ENCODE measurements around the gene MFSD12. TPM values are rescaled to one million over a fixed set of nuclear protein-coding genes. Genes with fewer than 3 reads are reported as not detected.

Gene MFSD12
- polyA plus RNA-seq, 4 donors = 44.5 to 76.8 (median 61.8) TPM

DNA sequence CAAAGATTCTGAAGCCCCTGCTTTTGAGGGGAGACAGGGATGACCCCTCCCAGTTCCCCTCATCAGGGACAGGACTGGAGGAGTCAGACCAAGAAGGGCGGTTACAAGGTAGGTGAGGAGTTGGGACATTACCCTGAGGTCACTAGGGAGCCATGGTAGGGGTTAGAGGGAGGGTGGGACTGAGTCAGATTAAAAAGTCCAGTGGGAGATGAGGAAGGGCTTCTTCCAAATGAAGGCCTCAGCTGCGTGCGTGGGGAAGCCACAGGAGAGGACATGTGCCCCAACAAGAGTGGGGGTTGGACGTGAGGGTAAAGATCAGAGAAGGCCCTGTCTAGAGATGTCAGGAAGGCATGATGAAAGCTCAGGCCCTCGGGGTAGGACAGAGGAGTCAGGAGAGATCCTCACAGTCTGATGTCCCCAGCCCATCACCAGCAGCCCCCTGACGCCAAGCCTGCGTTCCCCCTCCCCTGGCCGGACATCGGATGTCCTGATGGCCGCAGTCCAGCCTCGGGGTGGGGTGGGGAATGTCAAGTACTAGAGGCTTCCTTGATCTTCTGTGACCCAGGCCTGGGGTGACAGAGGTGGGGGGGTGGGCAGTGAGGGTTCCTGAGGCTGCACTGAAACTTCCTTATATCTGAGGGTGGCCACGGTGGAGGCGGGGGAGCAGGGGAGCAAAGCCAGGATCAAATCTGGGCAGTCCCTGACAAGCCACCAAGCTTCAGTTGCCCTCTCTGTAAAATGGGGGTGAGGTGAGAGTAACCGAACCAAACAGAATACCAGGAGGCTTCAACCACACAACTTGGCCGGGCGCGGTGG, 6.5 kb upstream of the MFSD12 start:
- no peak for DNase-seq (ENCODE audit: low read depth in 4 of 4, low spot score in 2 of 4)

DNA sequence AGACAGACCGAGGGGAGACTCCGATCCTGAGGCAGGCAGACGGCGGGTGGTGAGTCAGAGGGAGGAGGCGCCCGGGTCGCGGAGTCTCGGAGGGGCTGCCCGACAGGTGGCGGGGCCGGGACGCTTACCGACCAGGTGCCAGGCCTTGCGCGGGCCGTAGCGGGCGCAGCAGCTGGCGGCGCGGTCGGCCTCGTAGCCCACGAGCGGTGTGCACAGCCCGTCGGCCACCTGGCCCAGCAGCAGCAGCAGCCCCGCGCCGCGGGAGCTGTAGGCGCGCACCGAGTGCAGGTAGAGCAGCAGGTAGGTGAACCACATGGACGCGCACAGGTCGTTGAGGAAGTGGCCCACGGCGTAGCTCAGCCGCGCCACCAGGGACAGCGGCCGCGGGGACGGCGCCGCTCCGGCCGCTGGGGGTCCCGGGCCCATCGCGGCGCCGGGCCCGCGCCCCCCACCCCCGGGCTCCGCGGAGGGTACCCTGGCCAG, 367 bp downstream of the MFSD12 start:
- DNase-seq (ENCODE audit: low read depth in 4 of 4, low spot score in 2 of 4) = no peak

DNA sequence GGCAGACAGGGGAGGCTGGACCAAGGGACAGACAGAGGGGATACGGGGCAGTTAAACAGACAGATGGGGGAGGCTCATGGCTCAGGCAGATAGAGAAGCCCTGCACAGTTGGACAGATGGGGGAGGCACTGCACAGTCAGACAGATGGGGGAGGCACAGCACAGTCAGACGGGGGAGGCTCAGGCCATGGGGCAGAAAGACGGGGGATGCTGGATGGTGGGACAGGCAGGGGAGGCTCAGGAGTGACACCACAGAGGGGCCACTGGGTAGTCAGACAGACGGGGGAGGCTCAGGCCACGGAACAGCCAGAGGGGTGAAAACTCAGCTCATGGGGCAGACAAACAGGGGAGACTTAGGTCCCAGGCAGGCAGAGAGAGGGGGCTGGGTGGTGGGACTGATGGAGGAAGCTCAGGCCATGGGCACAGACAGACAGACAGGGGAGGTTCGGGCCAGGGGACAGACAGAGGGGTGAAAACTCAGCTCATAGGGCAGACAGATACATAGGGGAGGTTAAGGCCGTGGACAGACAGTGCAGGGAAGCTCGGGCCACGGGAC, 886 bp downstream of the MFSD12 start:
- no peak for DNase-seq (ENCODE audit: low read depth in 4 of 4, low spot score in 2 of 4)

DNA sequence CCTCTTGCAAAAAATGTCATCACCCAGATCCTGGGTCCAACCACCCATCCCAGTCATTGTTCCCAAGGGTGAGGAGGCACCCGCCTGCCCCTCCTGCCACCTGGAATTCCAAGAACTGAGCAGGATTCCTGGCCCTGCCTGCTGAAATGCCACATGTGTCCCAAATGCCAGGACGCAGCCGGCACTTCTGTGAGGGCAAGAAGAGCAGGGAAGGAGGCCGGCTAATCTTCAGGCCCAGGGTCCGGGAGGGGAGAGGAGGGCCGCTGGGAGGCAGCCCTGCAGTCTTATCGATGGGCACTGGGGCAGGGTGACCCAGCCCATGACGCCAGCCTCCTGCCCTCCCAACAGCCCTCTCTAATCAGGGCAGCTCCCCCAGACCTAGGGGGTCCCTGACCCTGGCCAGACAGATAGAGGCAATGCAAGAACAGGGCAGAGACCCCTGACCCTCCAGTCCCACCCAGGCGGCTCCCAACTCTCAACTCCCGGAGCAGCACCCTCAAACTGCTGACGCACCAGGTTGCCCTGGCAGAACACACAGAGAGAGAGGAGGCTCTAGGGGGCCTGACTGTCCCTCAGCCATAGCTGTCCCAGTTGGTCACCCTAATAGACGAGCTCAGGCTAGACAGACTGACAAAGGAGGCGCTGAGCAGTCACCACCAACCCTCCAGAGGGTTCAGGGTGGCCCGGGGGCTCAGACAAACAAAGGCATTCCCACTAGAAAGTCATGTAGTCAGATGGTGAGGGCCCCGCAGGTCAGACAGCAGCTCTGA, 1.5 kb downstream of the MFSD12 start:
- DNase-seq (ENCODE audit: low read depth in 4 of 4, low spot score in 2 of 4) = no peak

DNA sequence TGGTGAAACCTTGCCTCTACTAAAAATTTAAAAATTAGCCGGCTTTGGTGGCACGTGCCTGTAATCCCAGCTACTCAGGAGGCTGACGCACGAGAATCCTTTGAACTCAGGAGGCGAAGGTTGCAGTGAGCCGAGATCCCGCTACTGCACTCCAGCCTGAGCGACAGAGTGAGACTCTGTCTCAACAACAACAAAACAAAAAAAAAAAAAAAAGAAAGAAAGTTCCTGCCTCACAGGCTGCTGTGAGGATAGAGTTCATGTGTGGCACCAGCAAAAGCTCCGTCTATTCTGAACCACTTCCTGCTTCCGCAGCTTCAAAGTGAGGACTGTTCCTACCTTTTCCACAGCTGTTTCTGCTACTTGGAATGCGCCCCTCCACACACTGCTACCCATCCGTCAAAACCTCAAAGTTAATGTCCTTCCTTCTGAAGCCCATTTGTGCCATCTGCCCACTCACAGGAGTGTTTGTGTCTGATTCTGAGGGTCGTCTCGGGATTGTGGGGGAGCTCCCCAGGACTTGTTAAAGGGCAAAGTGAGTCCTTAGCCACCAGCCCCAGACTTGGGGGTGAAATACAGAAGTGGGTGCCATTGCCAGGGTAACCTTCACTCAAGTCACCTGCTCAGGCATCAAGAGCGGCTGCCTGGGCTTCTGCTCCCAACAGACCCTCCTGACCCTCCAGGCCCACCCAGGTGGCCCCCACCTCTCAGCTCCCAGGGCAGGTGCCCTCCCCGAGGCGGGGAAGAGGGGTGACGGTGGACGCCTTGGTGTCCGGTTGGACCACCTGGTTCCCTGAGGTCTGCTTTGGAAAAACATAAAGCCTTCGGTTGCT, 2.9 kb downstream of the MFSD12 start:
- no peak for DNase-seq (ENCODE audit: low read depth in 4 of 4, low spot score in 2 of 4)

DNA sequence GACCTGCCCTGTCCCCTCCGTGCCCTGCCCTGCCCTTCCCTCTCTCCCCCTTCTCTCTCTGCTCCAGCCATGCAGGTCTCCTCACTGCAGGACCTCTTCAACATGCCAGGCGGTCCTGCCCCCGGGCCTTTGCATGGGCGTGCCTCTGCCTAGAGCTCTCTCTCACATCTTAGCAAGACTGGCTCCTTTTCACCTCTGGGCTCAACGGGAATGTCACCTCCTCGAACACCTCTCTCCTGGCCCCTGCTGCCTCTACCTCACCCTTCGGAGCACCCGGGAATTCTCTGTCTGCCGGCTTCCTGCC, 5.6 kb downstream of the MFSD12 start:
- no peak for DNase-seq (ENCODE audit: low read depth in 4 of 4, low spot score in 2 of 4)

DNA sequence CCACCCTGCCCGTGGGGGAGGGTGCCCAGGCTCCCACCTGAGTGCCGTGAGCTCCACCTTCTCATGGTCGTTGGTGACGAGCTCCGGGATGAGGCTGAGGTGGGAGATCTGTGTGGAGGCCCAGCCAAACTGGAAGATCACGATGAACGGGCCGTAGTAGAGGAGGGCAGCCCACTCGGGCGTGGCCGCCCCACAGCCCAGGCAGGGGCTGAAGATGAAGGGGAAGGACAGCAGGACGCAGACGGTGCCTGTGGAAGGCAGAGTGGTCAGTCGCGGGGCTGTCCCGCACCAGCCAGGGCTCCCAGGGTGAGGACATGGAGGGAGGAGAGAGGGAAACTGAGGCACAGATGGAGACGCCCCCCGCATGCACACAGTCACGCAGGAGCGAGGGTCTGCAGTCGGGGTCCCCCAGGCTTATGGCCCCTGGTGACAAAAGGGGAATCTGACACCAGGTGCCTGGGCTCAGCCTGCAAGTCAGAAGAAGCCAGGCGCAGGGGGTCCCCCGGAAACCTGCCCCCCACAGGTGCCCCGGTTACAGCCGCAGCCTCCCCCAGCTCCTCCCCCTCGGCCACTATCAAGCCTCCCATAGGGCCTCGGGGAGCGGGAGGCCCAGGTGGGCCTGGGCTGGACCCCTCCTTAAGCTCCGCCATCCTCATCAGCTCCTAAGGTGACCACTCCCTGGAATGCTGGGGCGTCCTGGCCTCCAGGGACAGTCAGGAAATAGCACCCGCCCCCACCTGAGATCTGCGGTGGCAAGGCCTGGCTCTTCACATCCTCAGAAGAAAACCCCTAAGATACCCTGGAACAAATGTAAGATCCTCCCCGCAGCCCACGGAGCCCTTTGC, 6.2 kb downstream of the MFSD12 start:
- no peak for DNase-seq (ENCODE audit: low read depth in 4 of 4, low spot score in 2 of 4)

DNA sequence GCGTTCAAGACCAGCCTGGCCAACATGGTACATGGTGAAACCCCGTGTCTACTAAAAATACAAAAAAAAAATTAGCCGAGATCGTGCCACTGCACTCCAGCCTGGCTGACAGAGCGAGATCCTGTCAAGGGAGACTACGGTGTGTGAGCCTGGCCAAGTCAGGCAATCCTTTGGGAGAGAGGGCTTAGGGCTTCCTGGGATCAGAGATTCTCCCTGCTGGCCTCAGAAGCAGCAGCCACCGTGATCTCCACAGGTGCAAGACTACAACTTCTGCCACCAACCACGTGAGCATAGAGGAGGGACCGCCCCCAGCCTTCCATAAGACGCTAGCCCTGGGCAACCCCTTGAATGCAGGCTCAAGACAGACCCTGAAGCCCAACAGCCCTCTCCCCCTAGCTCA, 7.6 kb downstream of the MFSD12 start:
- DNase-seq (ENCODE audit: low read depth in 4 of 4, low spot score in 2 of 4) = no peak

DNA sequence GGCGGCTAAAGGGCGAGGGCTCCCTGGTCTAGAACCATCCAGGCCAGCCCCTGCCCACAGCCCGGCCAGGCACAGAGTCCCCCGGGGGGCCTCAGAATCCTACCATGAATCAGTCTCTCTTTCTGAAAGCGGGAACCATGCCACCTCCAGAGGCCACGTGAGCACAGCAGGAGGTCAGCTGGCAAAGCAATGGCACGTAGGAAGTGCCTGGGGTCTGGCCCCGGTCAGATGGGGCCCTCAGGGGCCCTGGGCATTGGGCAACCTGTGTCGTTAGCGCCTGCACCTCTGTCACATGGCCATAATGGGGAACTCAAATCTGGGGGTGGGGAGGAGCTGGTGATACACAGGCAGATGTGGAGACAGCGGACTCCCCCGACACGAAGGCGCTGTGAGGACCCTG, 8.8 kb downstream of the MFSD12 start:
- DNase-seq (ENCODE audit: low read depth in 4 of 4, low spot score in 2 of 4) = no peak

DNA sequence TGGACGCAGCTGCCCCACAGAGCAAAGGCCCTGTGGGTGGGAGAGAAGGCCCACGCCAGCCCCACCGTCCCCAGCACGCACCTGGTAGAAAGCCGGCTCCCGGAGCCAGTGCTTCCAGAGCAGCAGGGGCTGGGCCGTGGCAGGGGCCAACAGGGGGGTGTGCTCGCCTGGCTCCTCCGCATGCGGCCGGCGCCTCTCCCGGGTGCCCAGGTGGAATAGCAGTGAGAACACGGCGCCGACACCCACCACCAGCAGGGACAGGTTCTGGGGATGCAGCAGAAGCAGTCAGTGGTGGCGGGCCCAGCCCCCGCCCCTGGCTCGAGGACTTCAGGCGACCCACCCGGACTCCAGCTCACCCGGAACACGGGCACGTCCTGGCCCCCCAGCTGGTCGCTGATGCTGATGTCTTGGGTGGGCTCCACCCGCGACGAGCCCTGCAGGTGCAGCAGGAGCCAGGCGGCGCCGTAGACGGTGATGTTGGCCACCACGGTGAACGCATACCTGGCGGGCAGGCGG, 9.6 kb downstream of the MFSD12 start:
- DNase-seq (ENCODE audit: low read depth in 4 of 4, low spot score in 2 of 4) = no peak

DNA sequence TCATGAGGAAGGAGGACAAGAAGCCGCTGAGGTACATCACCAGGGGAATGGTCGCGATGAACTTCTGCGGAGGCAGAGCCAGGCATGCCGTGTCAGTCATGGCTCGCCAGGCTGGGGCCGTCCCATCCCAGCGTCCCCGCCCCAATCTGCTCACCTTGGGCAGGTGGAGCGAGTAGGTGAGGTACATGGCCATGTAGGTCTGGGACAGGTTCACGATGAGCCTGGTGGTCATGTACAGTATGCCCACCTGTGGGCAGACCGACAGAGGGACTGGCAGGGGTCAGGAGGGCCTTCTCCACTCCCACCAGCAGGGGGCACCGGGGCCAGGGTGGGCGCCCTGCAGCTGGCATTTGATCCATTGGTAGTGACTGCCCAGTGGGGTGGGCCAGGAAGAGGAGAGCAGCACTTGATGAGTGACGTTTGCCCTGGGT, 10.1 kb downstream of the MFSD12 start:
- DNase-seq (ENCODE audit: low read depth in 4 of 4, low spot score in 2 of 4) = no peak

DNA sequence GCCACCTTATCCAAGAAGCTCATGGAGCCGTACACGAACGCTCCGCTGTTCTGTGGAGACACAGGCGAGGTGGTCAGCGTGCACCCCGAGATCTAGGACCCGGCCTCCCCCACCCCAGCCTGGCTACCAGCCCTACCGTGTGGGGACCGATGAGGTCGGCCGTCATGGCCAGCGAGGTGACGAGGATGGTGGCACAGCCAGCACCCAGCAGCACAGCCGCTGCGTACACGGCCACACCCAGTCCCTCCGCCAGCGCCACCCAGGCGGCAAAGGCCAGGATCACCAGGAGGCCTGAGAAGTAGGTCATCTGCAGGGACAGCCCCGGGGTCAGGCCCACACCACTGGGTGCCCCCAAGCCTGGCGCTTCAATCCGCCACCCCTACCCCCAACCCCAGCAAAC, 11.3 kb downstream of the MFSD12 start:
- no peak for DNase-seq (ENCODE audit: low read depth in 4 of 4, low spot score in 2 of 4)

DNA sequence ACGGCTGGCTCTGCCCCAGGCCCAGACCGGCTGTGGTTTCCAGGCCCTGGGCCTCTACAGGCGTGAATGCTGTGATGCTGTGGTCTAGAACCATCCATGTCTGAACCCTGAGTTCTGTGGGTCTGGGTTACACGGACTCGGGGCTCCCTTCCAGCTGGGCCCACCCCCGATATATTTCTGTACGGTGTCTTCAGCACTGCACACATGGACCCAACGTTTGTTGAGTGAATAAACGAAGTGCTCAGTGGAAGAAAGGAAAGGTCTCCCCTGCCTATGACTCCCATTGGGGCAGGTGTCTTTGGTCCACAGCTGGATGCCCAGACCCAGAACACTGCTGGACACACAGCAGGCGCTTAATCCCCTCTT, 11.7 kb downstream of the MFSD12 start:
- no peak for DNase-seq (ENCODE audit: low read depth in 4 of 4, low spot score in 2 of 4)

DNA sequence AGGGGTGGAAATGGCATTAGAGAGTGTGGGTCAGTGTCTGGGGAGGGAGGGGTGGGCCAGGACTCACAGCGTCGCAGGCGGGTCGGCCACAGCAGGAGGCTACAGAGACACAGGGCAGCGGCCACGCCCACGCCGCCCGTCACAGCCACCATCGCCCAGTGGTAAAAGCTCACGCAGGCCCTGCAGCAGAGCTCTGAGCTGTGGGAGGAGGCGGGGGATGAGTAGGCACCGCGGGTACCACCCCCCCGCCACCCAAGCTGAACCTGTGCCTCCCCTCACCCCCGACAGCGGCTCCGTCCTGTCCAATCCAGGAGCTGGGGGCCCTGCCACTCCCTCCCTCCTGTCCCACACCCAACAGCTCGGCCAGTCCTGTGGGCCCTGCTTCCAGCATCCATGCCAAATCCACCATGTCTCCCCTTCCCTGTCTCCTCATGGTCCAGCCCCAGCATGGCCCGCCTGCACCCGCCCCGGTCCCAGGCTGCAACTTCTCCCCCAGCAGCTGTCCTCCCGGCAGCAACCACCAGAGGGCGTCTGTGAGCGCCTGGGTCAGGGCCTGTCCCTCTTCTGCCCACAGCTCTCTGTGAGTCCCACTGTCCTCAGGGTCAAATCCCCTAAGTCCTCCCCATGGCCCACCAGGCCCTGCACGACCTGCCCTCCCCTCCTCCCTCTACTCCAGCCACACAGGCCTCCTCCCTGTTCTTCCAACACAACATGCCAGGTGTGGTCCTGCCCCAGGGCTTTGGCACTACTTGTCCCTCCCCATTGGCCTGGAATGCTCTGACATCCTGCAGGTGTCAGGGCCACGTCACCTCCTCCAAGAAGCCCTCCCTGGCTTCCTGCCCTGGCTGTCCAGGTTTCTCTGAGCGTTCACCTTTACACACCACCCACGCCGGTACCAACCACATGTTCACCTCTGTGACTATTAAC, 12.4 kb downstream of the MFSD12 start:
- DNase-seq (ENCODE audit: low read depth in 4 of 4, low spot score in 2 of 4) = no peak

DNA sequence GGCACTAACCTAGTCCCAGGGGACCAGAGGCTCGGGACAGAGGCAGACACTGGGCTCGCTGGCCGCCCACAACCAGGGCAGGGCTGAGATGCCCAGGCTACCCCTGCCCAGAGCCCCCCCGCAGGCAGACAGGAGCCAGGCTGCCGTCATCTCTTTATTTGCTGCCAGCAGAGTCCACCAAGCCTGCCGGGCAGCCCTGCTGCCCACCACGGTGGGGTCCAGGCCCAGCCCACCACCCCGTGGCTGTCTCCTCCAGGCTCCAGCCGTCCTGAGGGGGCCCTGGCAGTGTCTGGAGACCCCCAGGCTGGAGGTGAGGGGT, 13.4 kb downstream of the MFSD12 start:
- DNase-seq (ENCODE audit: low read depth in 4 of 4, low spot score in 2 of 4) = no peak

DNA sequence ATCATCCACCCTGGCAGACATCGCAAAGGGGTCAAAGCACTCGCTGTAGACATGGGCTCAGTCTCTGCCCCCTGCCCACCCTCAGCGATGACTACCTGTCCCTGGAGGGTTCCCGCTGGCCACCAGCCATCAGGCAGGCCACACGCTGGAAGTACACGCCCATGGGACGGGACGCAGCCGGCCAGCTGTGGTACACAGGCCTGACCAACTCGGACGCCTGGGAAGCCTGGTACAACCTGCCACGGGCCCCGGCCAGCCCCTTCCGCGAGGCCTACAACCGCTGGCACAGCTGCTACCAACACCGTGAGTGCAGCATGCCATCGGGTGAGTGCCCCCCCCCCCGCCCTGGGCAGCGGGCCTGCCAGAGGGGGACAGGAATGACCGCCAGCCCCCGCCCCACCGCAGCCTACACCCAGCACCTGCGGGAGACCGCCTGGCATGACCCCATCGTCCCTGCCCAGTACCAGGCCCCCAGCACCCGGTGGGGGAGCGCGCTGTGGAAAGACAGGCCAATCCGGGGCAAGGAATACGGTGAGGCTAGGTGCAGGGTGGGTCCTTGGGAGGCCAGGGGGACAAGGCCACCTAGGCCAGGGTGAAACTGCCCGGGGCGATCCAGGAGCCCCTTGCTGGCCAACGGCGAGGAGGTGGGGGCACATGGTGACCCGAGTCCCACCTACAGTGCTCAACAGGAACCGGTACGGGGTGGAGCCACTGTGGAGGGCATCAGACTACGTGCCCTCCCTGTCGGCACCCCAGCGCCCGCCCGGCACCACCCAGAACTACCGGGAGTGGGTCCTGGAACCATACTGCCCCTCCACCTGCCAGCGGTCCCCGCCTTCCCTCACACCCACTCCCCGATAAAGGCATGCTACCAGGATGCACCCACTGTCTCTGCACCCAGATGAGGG, 14.0 kb downstream of the MFSD12 start:
- DNase-seq (ENCODE audit: low read depth in 4 of 4, low spot score in 2 of 4) = no peak

DNA sequence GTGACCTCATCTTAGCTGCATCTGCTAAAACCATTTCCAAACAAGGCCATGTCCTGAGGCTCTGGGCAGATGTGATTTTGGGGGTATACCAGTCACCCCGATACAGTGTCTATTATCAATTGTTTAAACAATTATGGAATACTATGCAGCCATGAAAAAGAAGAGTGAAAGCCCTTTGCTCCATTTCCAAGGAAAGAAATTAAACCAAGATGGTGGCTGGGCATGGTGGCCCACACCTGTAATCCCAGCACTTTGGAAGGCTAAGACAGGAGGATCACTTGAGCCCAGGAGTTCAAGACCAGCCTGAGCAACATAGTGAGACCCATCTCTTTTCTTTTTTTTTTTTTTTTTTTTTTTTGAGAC, 17.6 kb downstream of the MFSD12 start:
- DNase-seq (ENCODE audit: low read depth in 4 of 4, low spot score in 2 of 4) = no peak

Measured in left renal cortex interstitium (tissue), 4 donors.